Ovary (tissue), 3 donors: Measurements from ENCODE around the gene ARHGEF11.

Source experiments
- CTCF ChIP-seq, 3 donors: fragments of 450-650 bp in 2 of 3; fragments of 200-600 bp in 1 of 3; IDR thresholded peaks; one replicate each; pipeline versions ENCODE4 v1.5.1 to v1.8.0; 2016 to 2022; ENCODE audit warnings: antibody characterized with exemption in 3 of 3, mild to moderate bottlenecking in 1 of 3
- EP300 ChIP-seq: sonication (generic); formaldehyde crosslinking; IDR thresholded peaks from one replicate; pipeline ENCODE4 v1.6.1; 2017; ENCODE audit warnings: antibody characterized with exemption
- POLR2A ChIP-seq: fragments of 450-650 bp; IDR thresholded peaks from one replicate; pipeline ENCODE4 v1.6.1; 2017; ENCODE audit warnings: antibody characterized with exemption, mild to moderate bottlenecking, moderate library complexity
- donor health status: DM: no; HTN: no; CAD: no.

- TF ChIP-seq CTCF (IDR thresholded peaks at IDR 0.05) (no peak), POLR2A (no peak), EP300 (no peak)
Observed at GRCh38 chr1:156925154-156926010, 120.2 kb downstream of the ARHGEF11 start.
